Astrocyte (in vitro differentiated cells and primary cell): Measurements from ENCODE around the gene DNAJC27. TPM values are rescaled to one million over a fixed set of nuclear protein-coding genes. Genes with fewer than 3 reads are reported as not detected.

Experiments used
- DNase-seq: peaks from one replicate; pipeline ENCODE4 v3.0.0-alpha.2; 2010; ENCODE audit warnings: low read depth
- FAIRE-seq: peaks from 2 replicates; lab custom pipeline; 2011; peaks lifted over from hg19 to GRCh38; lab: Jason Lieb, UNC
- H2AFZ ChIP-seq: 2 replicates; pipeline ENCODE4 v1.6.0; 2012; ENCODE audit warnings: low read depth, low read length, inconsistent platforms
- H3K27ac ChIP-seq: 2 replicates; pipeline ENCODE4 v1.5.1; 2011; ENCODE audit warnings: low read depth, low read length, inconsistent platforms
- H3K27me3 ChIP-seq: 2 replicates; pipeline ENCODE4 v1.6.0; 2011; ENCODE audit warnings: low read length, inconsistent platforms; ENCODE audit not compliant: insufficient read depth
- H3K36me3 ChIP-seq: 2 replicates; pipeline ENCODE4 v1.5.1; 2011; ENCODE audit warnings: low read length, inconsistent platforms; ENCODE audit not compliant: insufficient read depth
- H3K4me1 ChIP-seq: 2 replicates; pipeline ENCODE4 v1.5.1; 2011; ENCODE audit warnings: low read length, inconsistent platforms; ENCODE audit not compliant: insufficient read depth
- H3K4me2 ChIP-seq: 2 replicates; pipeline ENCODE4 v1.6.0; 2012; ENCODE audit warnings: low read length, inconsistent platforms
- H3K4me3 ChIP-seq: 2 replicates; pipeline ENCODE4 v1.5.1; 2011; ENCODE audit warnings: low read depth, mild to moderate bottlenecking, low read length, inconsistent platforms; ENCODE audit not compliant: insufficient read depth
- H3K79me2 ChIP-seq: 2 replicates; pipeline ENCODE4 v1.6.0; 2012; ENCODE audit warnings: mild to moderate bottlenecking, low read length, inconsistent platforms; ENCODE audit not compliant: insufficient read depth
- H3K9ac ChIP-seq: 2 replicates; pipeline ENCODE4 v1.6.0; 2012; ENCODE audit warnings: mild to moderate bottlenecking, low read length, inconsistent platforms
- H3K9me3 ChIP-seq: 2 replicates; pipeline ENCODE4 v1.5.1; 2012; ENCODE audit warnings: low read depth, mild to moderate bottlenecking, low read length, inconsistent platforms; ENCODE audit not compliant: insufficient read depth
- H4K20me1 ChIP-seq: 2 replicates; pipeline ENCODE4 v1.6.0; 2012; ENCODE audit warnings: low read length, inconsistent platforms; ENCODE audit not compliant: insufficient read depth
- H3K27ac Mint-ChIP-seq: one replicate; pipeline ENCODE4 v1.8.0; 2021; ENCODE audit warnings: mild to moderate bottlenecking, mixed read lengths; ENCODE audit not compliant: unreplicated experiment
- H3K27me3 Mint-ChIP-seq: one replicate; pipeline ENCODE4 v1.8.0; 2021; ENCODE audit warnings: low read depth, mixed read lengths; ENCODE audit not compliant: unreplicated experiment
- H3K36me3 Mint-ChIP-seq: one replicate; pipeline ENCODE4 v1.8.0; 2021; ENCODE audit warnings: low read depth, mixed read lengths; ENCODE audit not compliant: unreplicated experiment
- H3K4me1 Mint-ChIP-seq: one replicate; pipeline ENCODE4 v1.8.0; 2021; ENCODE audit warnings: low read depth, mixed read lengths; ENCODE audit not compliant: unreplicated experiment
- H3K4me3 Mint-ChIP-seq: one replicate; pipeline ENCODE4 v1.8.0; 2021; ENCODE audit warnings: mild to moderate bottlenecking, moderate library complexity, mixed read lengths; ENCODE audit not compliant: unreplicated experiment
- H3K9me3 Mint-ChIP-seq: one replicate; pipeline ENCODE4 v1.8.0; 2021; ENCODE audit warnings: mild to moderate bottlenecking, mixed read lengths; ENCODE audit not compliant: unreplicated experiment
- EZH2 ChIP-seq: IDR thresholded peaks from 2 replicates; pipeline ENCODE4 v1.6.1; 2012; ENCODE audit warnings: mild to moderate bottlenecking, low read length, inconsistent platforms; ENCODE audit not compliant: insufficient read depth
- total RNA-seq: library from RNA; stranded (reverse); gene quantifications from 2 replicates; pipeline ENCODE4 v1.2.1, GENCODE V29; 2021
- TF ChIP-seq, protein P1 (sequence below): IDR thresholded peaks from 2 replicates; pipeline ENCODE4 v1.5.1; 2011; ENCODE audit warnings: low read depth, mild to moderate bottlenecking, inconsistent platforms, low read length, moderate library complexity; ENCODE audit not compliant: insufficient read depth

Gene DNAJC27
- total RNA-seq, 1 donor from 2014 or later, result 3.5 TPM

DNA sequence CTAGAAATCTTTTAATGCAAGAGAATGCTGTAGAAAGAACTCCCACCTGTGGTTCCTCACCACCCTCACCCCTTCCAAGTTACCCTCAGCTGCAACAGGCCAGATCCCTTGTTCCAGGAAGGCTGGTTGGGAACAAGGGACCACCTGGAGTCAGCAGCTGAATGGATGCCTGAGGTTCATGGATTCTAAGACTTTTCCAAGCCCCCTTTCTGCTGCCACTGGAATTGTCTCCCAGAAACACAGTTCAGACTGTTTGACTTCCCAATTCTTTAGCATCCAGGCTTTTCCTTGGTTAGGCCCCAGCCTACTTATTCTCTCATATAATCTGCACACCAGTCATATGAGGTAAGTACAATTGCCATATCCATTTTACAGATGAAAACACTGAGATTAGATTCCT, 43.7 kb downstream of the DNAJC27 start:
- Mint-ChIP-seq H3K27me3 (peaks cover 15% of the 10 kb centered on the region), H3K9me3 (no peaks in the 10 kb centered on the region)
- no peaks in the 10 kb centered on the region for H3K27me3 ChIP-seq

DNA sequence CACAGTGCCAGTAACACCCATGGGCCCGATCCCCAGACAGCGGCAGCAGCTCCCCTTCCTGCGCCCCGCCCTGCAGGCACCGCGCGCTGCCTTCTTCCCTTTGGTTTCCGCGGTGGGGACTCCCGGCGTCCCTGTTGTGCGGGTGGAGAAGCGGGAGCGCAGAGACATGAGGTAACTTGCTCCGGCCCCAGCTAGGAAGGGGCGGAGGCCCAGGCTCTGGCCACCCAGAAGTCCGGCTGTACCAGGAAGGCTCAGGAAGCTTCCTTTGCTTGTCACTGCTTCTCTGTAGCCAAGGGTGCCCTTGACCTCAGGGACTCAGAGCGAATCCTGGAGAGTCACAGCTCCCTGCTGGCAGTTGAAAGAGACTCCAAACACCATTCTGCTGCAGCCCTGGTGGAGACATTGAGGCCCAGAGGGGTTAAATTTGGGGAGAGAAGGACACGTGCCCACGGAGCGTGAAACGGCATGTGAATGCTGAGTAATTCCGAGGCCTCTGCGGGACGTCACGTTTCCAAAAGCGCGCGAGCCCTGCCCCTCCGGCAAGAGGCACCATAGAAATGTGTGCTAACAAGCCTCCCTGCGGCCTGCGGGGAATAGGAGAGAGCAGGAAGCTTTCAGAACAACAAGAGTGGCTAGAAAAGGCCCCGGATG, 45.0 kb downstream of the DNAJC27 start:
- no peaks in the 10 kb centered on the region for H3K9me3 ChIP-seq

More for the DNA sequence above, 43.7 kb downstream of the DNAJC27 start:
- Histone ChIP-seq H3K27ac (no peak overlapping the region), H3K4me2 (no peak overlapping the region), H3K9me3 (no peaks in the 10 kb centered on the region), H3K79me2 (no peaks in the 10 kb centered on the region), H3K36me3 (no peaks in the 10 kb centered on the region), H2AFZ (no peak overlapping the region), H3K4me3 (no peak overlapping the region), H3K9ac (no peak overlapping the region), H3K4me1 (peaks cover 8% of the 10 kb centered on the region), H4K20me1 (no peaks in the 10 kb centered on the region)
- Mint-ChIP-seq H3K36me3 (no peaks in the 10 kb centered on the region), H3K27ac (no peak overlapping the region), H3K4me1 (peaks cover 8% of the 10 kb centered on the region), H3K4me3 (no peak overlapping the region)
- TF ChIP-seq EZH2, result no peak
- TF ChIP-seq, protein P1, sequence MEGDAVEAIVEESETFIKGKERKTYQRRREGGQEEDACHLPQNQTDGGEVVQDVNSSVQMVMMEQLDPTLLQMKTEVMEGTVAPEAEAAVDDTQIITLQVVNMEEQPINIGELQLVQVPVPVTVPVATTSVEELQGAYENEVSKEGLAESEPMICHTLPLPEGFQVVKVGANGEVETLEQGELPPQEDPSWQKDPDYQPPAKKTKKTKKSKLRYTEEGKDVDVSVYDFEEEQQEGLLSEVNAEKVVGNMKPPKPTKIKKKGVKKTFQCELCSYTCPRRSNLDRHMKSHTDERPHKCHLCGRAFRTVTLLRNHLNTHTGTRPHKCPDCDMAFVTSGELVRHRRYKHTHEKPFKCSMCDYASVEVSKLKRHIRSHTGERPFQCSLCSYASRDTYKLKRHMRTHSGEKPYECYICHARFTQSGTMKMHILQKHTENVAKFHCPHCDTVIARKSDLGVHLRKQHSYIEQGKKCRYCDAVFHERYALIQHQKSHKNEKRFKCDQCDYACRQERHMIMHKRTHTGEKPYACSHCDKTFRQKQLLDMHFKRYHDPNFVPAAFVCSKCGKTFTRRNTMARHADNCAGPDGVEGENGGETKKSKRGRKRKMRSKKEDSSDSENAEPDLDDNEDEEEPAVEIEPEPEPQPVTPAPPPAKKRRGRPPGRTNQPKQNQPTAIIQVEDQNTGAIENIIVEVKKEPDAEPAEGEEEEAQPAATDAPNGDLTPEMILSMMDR, result no peak
- FAIRE-seq (no peak), DNase-seq (no peak)

More for the DNA sequence above, 45.0 kb downstream of the DNAJC27 start:
- Mint-ChIP-seq H3K36me3 (no peaks in the 10 kb centered on the region), H3K27me3 (peaks cover 12% of the 10 kb centered on the region), H3K4me3 (no peak overlapping the region), H3K9me3 (no peaks in the 10 kb centered on the region), H3K4me1 (peaks cover 8% of the 10 kb centered on the region), H3K27ac (no peak overlapping the region)
- Histone ChIP-seq H3K9ac (peak overlapping the region; percentile 2), H3K4me3 (no peak overlapping the region), H4K20me1 (no peaks in the 10 kb centered on the region), H3K27ac (no peak overlapping the region), H2AFZ (peak overlapping the region; percentile 66), H3K36me3 (no peaks in the 10 kb centered on the region), H3K27me3 (no peaks in the 10 kb centered on the region), H3K4me2 (peak overlapping the region; percentile 37), H3K4me1 (peaks cover 8% of the 10 kb centered on the region), H3K79me2 (no peaks in the 10 kb centered on the region)
- no peak for DNase-seq
- TF ChIP-seq, protein P1, result no peak
- no peak for TF ChIP-seq EZH2
- FAIRE-seq, result no peak
